PC-3 (cell line): ENCODE measurements around the gene KDM5B.

ENCODE experiments used
- EZH2 ChIP-seq: fragments of 300-600 bp; sonication (generic); IDR thresholded peaks from one replicate; pipeline ENCODE4 v1.6.1; 2017; ENCODE audit warnings: antibody characterized with exemption, mild to moderate bottlenecking, low read length; ENCODE audit not compliant: unreplicated experiment
- EZH2phosphoT487 ChIP-seq: fragments of 300-600 bp; sonication (generic); IDR thresholded peaks from 2 replicates; pipeline ENCODE4 v1.6.1; 2018; ENCODE audit warnings: mild to moderate bottlenecking, antibody characterized with exemption, low read length, borderline replicate concordance
- TF ChIP-seq, protein P1 (sequence below): fragments of 300-600 bp; sonication (generic); conservative IDR thresholded peaks from 2 replicates; pipeline ENCODE4 v1.5.1; 2017; ENCODE audit warnings: antibody characterized with exemption, low read depth, mild to moderate bottlenecking, low read length

DNA sequence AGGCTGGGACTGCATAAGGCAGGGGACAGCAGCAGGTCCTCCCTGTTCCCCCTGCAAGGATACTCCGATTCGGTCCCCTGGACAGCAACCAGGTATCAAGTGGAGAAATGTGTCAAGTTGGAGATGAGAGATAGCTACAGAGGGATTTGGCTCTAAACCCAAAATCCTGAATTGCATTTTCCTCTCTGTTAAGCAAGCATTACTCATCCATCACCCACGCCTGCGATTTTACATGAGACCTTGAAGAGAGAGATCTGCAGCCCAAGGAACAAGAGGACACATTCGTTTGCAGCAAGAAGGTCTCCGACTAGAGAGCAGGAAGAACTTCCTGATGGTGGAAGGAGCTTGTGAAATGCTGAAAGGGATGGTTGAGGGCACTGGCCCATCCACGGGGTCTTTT lies 119.8 kb downstream of the KDM5B start:
- TF ChIP-seq, protein P1, sequence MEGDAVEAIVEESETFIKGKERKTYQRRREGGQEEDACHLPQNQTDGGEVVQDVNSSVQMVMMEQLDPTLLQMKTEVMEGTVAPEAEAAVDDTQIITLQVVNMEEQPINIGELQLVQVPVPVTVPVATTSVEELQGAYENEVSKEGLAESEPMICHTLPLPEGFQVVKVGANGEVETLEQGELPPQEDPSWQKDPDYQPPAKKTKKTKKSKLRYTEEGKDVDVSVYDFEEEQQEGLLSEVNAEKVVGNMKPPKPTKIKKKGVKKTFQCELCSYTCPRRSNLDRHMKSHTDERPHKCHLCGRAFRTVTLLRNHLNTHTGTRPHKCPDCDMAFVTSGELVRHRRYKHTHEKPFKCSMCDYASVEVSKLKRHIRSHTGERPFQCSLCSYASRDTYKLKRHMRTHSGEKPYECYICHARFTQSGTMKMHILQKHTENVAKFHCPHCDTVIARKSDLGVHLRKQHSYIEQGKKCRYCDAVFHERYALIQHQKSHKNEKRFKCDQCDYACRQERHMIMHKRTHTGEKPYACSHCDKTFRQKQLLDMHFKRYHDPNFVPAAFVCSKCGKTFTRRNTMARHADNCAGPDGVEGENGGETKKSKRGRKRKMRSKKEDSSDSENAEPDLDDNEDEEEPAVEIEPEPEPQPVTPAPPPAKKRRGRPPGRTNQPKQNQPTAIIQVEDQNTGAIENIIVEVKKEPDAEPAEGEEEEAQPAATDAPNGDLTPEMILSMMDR, result no peak
- no peak for TF ChIP-seq EZH2phosphoT487
- no peak for TF ChIP-seq EZH2
